HG02571 (cell line): Measurements from ENCODE around the gene RHEB.

ENCODE experiments used
- ATAC-seq: cut with Tn5 transposase; IDR thresholded peaks from one replicate; pipeline ENCODE4 v1.9.1; 2021; ENCODE audit warnings: mild to moderate bottlenecking, moderate library complexity; ENCODE audit not compliant: unreplicated experiment

Gene RHEB, protein sequence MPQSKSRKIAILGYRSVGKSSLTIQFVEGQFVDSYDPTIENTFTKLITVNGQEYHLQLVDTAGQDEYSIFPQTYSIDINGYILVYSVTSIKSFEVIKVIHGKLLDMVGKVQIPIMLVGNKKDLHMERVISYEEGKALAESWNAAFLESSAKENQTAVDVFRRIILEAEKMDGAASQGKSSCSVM

GRCh38 chr7:151519765-151520418 is at the start of gene RHEB:
Gene RHEB (minus strand): TSS chr7:151519895. CDS start chr7:151519511, 384 bp downstream.
- ATAC-seq, result peak; percentile 69

DNA sequence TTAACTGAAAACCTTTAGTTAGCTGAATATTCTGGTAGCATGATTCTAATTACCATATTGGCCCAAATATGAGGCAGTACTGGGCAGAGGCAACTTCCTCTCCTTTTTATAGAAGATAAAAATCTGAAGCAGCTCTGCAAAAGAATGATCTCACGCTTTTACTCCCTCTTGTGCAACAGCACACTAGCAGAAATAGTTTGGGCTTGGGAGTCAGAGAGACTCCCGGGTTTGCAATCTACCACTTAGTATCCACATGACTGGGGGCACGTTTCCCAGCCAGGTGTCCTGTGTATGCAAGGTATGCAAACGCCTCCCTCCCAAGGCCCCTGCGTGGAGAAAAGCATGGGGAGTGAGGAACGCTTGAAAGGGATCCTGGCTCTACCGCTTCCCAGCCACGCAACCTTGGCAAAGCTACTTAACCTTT is 47.2 kb upstream of the RHEB start:
- no peak for ATAC-seq

DNA sequence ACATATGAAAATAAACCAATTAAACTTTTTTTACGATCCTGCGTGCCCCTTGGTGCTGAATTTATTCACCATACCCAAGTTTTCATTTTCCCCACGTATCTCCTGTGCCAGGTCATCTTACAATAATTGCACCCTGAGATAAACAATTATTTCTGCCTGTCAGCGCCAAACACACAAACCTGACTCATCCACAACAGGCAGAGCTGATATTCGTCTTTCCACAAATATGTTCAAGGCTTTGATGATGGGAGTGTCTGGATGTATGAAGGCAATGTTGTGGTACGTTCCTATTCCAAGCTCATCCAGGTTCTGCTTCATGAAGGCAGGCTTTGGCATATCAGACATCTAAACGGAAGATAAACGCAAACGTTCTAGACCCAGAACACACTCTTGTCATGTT is 45.8 kb upstream of the RHEB start:
- no peak for ATAC-seq

DNA sequence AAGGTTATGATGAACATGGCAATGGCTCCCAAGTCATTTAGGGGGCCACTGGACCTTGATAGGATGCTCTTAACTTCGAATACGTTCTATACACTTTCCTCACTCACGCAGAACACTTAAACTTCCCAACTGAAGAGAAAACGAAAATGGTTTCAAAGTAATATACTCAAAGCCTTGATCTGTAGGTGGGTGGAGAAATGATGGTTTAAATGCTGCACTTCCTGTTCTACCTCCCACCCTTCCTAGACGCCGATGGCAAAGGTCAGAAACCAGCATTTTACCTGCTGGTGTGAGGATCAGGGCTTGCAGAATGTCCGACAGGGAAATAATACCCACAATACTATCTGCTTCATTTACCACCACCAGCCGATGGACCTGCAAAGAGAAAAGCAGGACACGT is 40.5 kb upstream of the RHEB start:
- ATAC-seq, result no peak

DNA sequence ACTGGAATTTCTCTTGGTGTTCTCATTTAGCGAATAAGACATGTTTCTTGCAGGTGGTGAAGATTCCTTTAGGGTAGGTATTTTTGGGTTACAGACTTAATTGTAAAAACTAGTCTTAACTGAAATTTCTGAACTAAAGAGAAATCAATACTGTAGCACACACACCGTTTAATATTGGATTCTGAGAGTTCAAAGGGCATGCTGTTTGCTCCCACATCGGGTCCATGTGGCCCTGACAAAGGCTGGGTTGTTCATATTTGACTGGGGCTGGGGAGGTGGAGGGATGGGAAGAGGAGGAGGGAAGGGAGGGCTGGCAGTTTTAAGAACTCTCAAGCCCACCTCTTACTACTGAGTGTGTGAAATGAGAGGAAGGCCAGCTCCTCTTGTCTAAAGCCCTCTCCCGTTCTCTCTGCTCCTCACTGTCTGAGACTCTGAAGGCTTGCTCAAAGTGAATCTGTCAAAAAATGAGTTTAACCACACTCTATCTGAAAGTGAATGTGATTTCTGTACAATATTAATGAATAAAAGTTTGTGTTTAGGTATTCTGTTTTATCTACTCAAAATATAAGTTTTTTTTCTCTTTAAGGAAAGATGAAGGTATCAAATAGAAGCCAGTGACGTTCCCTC is 40.0 kb upstream of the RHEB start:
- ATAC-seq, result no peak

GRCh38 chr7:151558575-151558974 is 38.9 kb upstream of the RHEB start:
- no peak for ATAC-seq

GRCh38 chr7:151556592-151556991 is 36.9 kb upstream of the RHEB start:
- no peak for ATAC-seq

- no peak for ATAC-seq
Observed at GRCh38 chr7:151553356-151553755, 33.7 kb upstream of the RHEB start.

DNA sequence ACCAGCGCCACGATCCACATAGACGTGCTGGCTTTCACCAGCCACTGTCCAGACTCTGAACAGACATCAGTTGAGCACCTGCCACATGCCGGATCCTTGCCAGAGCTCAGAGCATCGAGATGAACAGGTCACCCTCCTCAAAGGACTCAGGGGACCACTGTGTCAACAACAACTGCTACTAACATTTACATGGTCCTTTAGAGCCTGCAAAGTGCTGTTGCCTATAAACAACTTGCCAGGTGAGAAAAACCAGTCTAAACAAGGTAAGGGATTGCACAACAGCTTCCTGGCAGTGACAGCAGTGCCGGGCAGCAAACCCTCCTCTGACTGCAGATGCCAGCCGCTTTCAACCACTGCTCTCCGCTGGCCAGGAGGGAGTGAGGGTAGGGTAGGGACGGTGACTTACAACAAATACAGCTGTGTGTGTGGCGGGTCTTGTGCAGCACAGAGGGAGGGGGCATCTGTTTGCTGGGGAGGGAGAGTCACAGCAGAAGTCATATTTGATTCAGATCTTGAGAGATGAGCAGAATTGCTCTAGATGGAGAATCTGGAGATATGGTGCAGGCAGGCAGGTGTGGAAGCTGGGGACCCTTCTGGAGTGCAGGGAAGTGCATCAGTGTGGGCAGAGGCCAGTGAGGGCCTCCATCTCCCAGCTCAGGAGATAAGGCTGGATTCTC is 32.8 kb upstream of the RHEB start:
- ATAC-seq, result no peak

- no peak for ATAC-seq
Observed at GRCh38 chr7:151551820-151552219, 32.1 kb upstream of the RHEB start.

DNA sequence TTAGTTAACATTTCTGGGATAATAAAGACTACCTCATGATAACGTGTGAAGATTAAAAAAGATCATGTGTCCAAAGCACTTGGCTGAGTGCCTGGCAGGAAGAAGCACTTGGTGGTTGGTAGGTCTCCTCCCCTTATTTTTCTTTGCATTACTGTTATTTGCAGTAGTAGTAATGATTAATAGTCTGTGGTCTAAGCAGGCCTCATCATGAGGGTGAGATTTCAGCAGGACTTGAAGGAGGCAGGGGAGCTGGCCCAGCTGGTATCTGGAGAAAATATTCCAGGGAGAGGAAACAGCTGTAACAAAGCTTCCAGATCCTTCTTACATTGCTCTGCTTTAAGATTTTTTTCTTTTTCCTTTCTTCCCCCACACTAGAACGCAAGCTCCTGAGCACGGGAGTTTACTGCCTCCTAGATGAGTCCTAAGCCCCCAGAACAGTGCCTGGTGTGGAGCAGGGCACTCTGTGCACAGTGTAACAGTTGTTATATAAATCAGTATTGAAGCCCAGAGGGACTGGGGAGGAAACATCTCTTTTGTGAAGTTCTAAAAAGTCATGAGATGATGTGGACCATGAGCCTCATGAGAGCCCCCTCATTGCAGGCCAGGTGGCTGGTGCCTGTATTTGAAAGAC is 31.1 kb upstream of the RHEB start:
- no peak for ATAC-seq

DNA sequence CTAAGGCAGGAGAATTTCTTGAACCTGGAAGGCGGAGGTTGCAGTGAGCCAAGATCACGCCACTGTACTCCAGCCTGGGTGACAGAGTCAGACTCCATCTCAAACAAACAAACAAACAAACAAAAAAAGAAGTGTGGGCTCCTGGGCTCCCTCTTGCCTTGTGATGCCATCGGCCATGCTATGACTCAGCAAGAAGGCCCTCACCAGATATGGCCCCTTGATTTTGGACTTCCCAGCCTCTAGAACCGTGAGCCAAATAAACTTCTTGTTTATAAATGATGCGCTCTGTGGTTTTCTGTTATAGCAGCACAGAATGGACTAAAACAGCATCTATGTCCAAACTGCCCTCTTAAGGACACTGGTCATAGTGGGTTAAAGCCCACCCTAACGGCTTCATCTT is 29.9 kb upstream of the RHEB start:
- ATAC-seq, result no peak

GRCh38 chr7:151549083-151549482 is 29.4 kb upstream of the RHEB start:
- no peak for ATAC-seq

- no peak for ATAC-seq
Observed at GRCh38 chr7:151544183-151544582, 24.5 kb upstream of the RHEB start.

DNA sequence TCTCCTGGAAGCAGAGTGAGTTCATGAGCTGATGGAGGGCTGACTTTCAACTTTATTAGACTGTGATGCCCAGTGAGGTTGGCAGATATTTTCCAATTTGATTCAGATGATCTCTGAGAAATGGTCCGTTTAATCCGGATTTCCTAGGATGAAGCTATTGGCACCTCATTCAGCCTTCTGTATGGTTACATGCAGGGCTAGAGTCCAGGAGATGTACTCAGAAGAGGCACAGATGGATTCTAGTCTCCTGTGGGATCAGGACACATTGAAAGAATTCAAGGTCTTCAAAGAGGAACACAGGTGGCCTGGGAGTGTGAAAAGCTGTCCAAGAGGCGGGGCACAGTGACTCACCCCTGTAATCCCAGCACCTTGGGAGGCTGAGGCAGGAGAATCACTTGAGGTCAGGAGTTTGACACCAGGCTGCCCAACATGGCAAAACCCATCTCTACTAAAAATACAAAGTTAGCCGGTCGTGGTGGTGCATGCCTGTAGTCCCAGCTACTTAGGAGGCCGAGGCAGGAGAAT is 23.0 kb upstream of the RHEB start:
- no peak for ATAC-seq

DNA sequence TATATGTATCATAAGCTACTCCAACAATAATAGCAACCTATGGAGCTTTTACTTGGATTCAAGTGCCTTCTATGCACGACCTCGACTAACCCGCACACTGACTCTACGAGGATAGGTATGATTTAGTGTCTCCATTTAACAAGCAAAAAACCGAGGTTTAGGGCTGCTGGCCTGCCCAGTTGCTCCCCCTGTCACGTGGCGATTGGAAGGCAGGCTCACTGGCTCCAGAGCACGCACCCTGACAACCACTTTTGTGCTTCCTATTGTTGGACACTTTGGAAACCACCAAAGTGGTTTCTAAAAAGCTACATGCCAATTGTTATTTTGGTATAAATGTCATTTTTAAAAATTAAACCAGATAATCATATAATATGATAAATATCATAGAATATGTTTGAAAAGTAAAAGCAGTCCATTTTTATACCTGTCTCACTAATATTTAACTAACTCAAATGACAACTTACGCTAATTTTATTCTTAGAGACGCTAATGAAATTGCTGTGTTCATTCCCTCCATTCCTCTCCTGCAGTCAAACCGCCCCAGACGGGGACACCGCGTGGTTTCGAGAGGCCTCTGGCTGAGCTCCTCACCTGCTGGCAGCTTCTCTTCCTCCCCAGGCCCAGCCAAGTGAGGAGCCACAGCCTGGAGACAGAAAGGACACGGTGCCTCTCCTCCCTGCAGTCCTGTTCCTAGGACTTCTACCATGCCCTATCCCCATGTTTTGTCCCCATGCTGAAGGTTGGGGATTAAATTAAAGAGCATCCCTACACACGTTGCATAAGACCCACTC is 22.2 kb upstream of the RHEB start:
- no peak for ATAC-seq

DNA sequence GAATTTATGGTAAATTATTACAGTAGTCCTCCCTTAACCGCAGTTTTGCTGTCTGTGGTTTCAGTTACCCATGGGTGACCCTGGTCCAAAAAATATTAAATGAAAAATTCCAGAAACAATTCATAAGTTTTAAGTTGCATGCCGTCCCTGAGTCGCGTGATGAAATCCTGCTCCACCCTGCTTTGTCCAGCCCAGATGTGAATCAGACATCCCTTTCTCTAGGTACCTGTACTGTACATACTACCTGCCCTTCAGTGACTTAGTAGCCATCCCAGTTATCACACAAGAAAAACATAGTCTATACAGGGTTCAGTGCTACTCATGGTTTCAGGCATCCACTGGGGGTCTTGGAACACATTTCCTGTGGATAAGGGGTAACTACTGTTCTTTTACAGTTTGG is 20.5 kb upstream of the RHEB start:
- no peak for ATAC-seq

DNA sequence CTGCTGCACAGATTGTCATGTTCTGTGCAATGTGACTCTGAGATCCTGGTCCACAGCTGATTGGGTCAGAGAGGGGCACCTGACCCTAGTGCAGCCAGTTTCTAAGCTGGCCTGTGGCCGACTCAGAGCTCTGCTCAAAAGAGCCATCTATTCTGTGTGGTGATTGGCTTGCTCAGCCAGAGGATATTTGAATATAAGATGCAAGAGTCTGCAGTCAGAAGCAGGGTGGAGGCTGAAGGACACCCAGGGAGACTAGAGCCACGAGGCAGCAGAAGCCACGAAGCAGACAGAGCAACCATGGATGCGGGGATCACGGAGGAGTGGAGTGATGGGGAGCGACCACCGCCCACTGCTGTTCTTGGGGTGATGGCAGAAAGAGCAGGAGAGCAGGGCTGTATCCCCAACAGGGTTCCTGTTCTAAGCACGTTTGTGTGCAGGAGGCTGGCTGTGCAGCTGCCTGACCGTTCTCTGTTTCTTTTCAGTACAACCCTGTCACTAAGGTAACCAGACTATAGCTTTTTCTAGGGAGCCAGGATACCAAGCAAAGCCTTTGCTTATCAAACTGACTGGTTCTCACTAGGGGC is 19.5 kb upstream of the RHEB start:
- ATAC-seq, result peak; percentile 66

DNA sequence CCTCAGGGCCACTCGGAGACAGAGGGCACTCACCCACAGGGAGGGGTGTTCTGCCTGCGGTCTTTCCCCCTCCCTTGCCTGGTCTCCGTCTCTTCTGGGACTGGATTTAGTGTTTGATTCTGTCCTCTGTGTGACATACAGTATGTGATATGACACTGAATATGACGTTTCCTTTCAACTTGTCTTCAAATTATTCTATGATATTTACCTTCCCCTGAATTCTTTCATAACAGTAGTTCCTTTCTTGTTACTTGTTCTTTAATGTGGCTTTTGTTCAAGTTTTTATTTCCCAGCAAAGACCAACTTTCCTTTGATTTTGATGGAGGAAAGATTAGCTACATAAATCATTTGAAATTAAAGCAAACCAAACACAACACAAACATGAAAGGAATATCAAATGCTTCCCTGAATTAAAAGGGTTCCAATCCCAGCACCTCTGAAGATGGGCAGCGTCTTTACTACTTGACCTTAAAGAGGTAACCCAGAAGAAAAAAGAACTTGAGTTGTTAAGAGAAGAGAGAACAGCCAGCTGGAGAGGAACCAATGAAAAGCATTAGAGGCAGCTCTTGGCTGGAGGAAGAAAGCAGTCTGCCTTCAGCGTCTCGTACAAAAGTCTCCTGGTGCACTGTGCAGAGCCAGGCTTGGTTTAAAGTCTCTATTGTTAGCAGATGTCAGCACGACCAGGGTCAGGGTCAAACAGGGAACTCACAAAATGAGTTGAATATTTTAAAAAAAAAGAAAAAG is 18.3 kb upstream of the RHEB start:
- no peak for ATAC-seq
